NCI-H1105 treated with DMSO at 0.1 percent for 48 hours (cell line): ENCODE data around the gene EXOC6B.

ENCODE experiments used
- DNase-seq: peaks from one replicate; lab custom pipeline; 2025; lab: John Stamatoyannopoulos, UW

The EXOC6B gene

GRCh38 chr2:72271766-72272641, 553.8 kb downstream of the EXOC6B start:
- DNase-seq: peak; percentile 38

GRCh38 chr2:72271276-72271614, 554.6 kb downstream of the EXOC6B start:
- DNase-seq: no peak

- peak; percentile 36 for DNase-seq
Observed at GRCh38 chr2:72270556-72271275, 555.1 kb downstream of the EXOC6B start.

- DNase-seq: no peak
Observed at GRCh38 chr2:72263776-72264060, 562.1 kb downstream of the EXOC6B start.

GRCh38 chr2:72263043-72263775, 562.6 kb downstream of the EXOC6B start:
- DNase-seq: peak; percentile 15

GRCh38 chr2:72261076-72261475, 564.8 kb downstream of the EXOC6B start:
- no peak for DNase-seq

GRCh38 chr2:72255540-72255939, 570.3 kb downstream of the EXOC6B start:
- no peak for DNase-seq

- no peak for DNase-seq
Observed at GRCh38 chr2:72254831-72255451, 570.9 kb downstream of the EXOC6B start.

- no peak for DNase-seq
Observed at GRCh38 chr2:72238311-72238710, 587.5 kb downstream of the EXOC6B start.

GRCh38 chr2:72237549-72237948, 588.3 kb downstream of the EXOC6B start:
- DNase-seq: no peak

GRCh38 chr2:72236445-72237067, 589.3 kb downstream of the EXOC6B start:
- no peak for DNase-seq

- no peak for DNase-seq
Observed at GRCh38 chr2:72235497-72236415, 590.1 kb downstream of the EXOC6B start.

- no peak for DNase-seq
Observed at GRCh38 chr2:72233211-72233610, 592.6 kb downstream of the EXOC6B start.

GRCh38 chr2:72222829-72223564, 602.8 kb downstream of the EXOC6B start:
- DNase-seq: no peak

GRCh38 chr2:72220170-72220569, 605.7 kb downstream of the EXOC6B start:
- DNase-seq: no peak

- DNase-seq: no peak
Observed at GRCh38 chr2:72214429-72215143, 611.2 kb downstream of the EXOC6B start.

- DNase-seq: no peak
Observed at GRCh38 chr2:72212486-72212855, 613.4 kb downstream of the EXOC6B start.

GRCh38 chr2:72211777-72212485, 613.9 kb downstream of the EXOC6B start:
- DNase-seq: no peak

GRCh38 chr2:72211350-72211749, 614.5 kb downstream of the EXOC6B start:
- no peak for DNase-seq
